ENCODE results near the gene AP5S1. TPM values are rescaled to one million over a fixed set of nuclear protein-coding genes. Genes with fewer than 3 reads are reported as not detected.

The AP5S1 gene
- total and polyA plus RNA-seq, 2 of the 13 experiments (the other 11 are each of a cell fraction or from before 2014, with no cell fraction given), result 7.9 to 23.2 TPM

DNA sequence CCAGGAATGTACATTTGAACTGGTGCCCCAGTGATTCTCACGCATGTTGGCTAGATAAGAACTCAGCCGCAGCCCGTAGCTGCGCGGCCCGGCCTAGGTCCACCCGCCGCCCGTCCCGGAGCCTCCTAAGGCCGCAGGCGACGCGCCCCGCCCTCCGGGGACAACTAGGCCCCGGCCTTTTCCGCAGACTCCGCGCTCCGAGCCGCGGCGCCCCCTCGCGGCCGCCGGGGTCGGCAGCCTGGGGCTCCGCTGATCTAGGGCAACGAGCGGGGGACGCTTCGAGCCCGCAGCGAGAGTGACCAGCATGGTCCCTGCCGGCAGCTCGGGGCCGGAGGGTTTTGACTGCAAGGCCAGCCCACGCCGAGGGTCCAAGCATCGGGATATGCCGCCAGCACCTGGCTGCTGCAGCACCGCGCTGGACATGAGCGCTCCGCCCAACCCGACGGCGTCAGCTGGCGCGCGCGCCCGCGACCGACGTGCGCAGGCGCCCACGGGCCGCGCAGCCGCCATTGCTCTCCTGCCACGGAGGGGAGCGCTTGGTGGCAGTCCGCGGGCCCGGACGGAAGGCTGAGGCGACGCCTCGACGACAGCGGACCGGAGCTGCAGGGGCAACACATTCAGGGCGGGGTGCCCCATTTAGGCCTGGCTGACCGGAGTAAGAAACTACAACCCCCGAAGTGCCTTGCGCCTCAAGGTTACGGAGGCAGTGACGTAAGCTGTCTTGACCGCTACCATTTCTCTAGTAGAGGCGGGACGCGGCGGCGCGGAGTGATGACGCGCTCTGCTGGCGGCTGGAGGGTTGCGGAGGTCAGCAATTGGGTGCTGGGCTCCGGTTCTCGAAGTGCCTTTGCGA lies at the start of gene AP5S1 (continued):
- TF ChIP-seq, protein P1, sequence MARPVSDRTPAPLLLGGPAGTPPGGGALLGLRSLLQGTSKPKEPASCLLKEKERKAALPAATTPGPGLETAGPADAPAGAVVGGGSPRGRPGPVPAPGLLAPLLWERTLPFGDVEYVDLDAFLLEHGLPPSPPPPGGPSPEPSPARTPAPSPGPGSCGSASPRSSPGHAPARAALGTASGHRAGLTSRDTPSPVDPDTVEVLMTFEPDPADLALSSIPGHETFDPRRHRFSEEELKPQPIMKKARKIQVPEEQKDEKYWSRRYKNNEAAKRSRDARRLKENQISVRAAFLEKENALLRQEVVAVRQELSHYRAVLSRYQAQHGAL (CRISPR knock-in tag; IDR thresholded peaks at IDR 0.05; ENCODE audit: not compliant biosample characterization), result peak; percentile 95
- TF ChIP-seq ZNF552 (CRISPR knock-in tag; IDR thresholded peaks at IDR 0.05; ENCODE audit: borderline replicate concordance) (peak; percentile 92), ZSCAN22 (CRISPR knock-in tag; IDR thresholded peaks at IDR 0.05) (peak; percentile 84; the same call in 1 of the 2 replicates), ZNF205 (CRISPR knock-in tag; IDR thresholded peaks at IDR 0.05) (peak; percentile 97), ZNF616 (CRISPR knock-in tag; IDR thresholded peaks at IDR 0.05; ENCODE audit: low read depth) (peak; percentile 96; the same call in 1 of the 2 replicates), PRDM10 (CRISPR knock-in tag; IDR thresholded peaks at IDR 0.05; ENCODE audit: low read depth) (peak; percentile 94), YEATS2 (CRISPR knock-in tag; IDR thresholded peaks at IDR 0.05; ENCODE audit: borderline replicate concordance) (peak; percentile 89), ZNF44 (CRISPR knock-in tag; IDR thresholded peaks at IDR 0.05) (peak; percentile 83), SOX6 (IDR thresholded peaks at IDR 0.05) (no peak), SOX6 (CRISPR knock-in tag; IDR thresholded peaks at IDR 0.05) (peak; percentile 78), TFAP4 (IDR thresholded peaks at IDR 0.05; ENCODE audit: borderline replicate concordance, low read depth) (peak; percentile 78; the same call in 1 of the 2 replicates), ZBTB3 (CRISPR knock-in tag; IDR thresholded peaks at IDR 0.05; ENCODE audit: borderline replicate concordance, low read depth) (peak; percentile 96), ZNF280B (CRISPR knock-in tag; IDR thresholded peaks at IDR 0.05; ENCODE audit: borderline replicate concordance) (peak; percentile 84), FOSL2 (CRISPR knock-in tag; IDR thresholded peaks at IDR 0.05) (peak; percentile 79), NKX3-1 (CRISPR knock-in tag; IDR thresholded peaks at IDR 0.05) (peak; percentile 97), ZNF879 (CRISPR knock-in tag; IDR thresholded peaks at IDR 0.05) (peak; percentile 79; the same call in 1 of the 2 replicates)
- TF ChIP-seq, protein P2, sequence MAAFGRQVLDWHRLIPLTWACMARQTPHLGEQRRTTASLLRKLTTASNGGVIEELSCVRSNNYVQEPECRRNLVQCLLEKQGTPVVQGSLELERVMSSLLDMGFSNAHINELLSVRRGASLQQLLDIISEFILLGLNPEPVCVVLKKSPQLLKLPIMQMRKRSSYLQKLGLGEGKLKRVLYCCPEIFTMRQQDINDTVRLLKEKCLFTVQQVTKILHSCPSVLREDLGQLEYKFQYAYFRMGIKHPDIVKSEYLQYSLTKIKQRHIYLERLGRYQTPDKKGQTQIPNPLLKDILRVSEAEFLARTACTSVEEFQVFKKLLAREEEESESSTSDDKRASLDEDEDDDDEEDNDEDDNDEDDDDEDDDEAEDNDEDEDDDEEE (CRISPR knock-in tag; IDR thresholded peaks at IDR 0.05), result peak; percentile 92
- TF ChIP-seq, protein P3, sequence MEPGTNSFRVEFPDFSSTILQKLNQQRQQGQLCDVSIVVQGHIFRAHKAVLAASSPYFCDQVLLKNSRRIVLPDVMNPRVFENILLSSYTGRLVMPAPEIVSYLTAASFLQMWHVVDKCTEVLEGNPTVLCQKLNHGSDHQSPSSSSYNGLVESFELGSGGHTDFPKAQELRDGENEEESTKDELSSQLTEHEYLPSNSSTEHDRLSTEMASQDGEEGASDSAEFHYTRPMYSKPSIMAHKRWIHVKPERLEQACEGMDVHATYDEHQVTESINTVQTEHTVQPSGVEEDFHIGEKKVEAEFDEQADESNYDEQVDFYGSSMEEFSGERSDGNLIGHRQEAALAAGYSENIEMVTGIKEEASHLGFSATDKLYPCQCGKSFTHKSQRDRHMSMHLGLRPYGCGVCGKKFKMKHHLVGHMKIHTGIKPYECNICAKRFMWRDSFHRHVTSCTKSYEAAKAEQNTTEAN (CRISPR knock-in tag; conservative IDR thresholded peaks at IDR 0.05), result peak; percentile 94

Measured in HepG2 (cell line).